Ovary (tissue), 9 donors: Measurements from ENCODE around the gene PKP3. TPM values are rescaled to one million over a fixed set of nuclear protein-coding genes. Genes with fewer than 3 reads are reported as not detected.

Experiments used
- DNase-seq, 5 donors: peaks; one replicate each; pipeline ENCODE4 v3.0.0-alpha.2; 2019 to 2020
- H3K27ac ChIP-seq, 2 donors: fragments of 200-600 bp; one replicate each; pipeline versions ENCODE4 v1.5.1 to v1.8.0; 2019 to 2022
- H3K27me3 ChIP-seq: fragments of 200-600 bp; one replicate; pipeline ENCODE4 v1.8.0; 2022
- H3K36me3 ChIP-seq: fragments of 200-600 bp; sonication (generic); one replicate; pipeline ENCODE4 v1.5.1; 2019
- H3K4me1 ChIP-seq: one replicate; pipeline ENCODE4 v1.8.1; 2013; ENCODE audit warnings: mild to moderate bottlenecking, moderate library complexity; ENCODE audit not compliant: insufficient read depth
- H3K4me3 ChIP-seq: fragments of 200-600 bp; sonication (generic); one replicate; pipeline ENCODE4 v1.5.1; 2017
- H3K9me3 ChIP-seq, 2 donors: fragments of 200-600 bp in 1 of 2; sonication (generic) in 1 of 2; one replicate each; pipeline versions ENCODE4 v1.5.1 to v1.8.1; 2013 to 2019; ENCODE audit warnings: mild to moderate bottlenecking in 1 of 2, moderate library complexity in 1 of 2
- CTCF ChIP-seq, 3 donors: fragments of 450-650 bp in 2 of 3; fragments of 200-600 bp in 1 of 3; IDR thresholded peaks; one replicate each; pipeline versions ENCODE4 v1.5.1 to v1.8.0; 2016 to 2022; ENCODE audit warnings: antibody characterized with exemption in 3 of 3, mild to moderate bottlenecking in 1 of 3
- EP300 ChIP-seq: sonication (generic); formaldehyde crosslinking; IDR thresholded peaks from one replicate; pipeline ENCODE4 v1.6.1; 2017; ENCODE audit warnings: antibody characterized with exemption
- POLR2A ChIP-seq: fragments of 450-650 bp; IDR thresholded peaks from one replicate; pipeline ENCODE4 v1.6.1; 2017; ENCODE audit warnings: antibody characterized with exemption, mild to moderate bottlenecking, moderate library complexity
- WGBS, 3 donors: extraction: QIAGEN DNeasy Blood & Tissue Kit in 1 of 3; methylation state at CpG; one replicate each; pipeline versions ENCODE4 v1.1.5 to v1.1.7; 2013 to 2017; 5-methylcytosine and 5-hydroxymethylcytosine counted together
- intact Hi-C, 4 donors: fragments of 100-400 bp; cut with DNase I; formaldehyde crosslinking; loops; one replicate each; pipeline versions ENCODE4 v1.11.0 to v1.15.1; 2022 to 2023
- polyA plus RNA-seq, 2 donors: library from polyadenylated mRNA; stranded (reverse); fragments of 200-250 nt in 1 of 2; fragments of 350-450 nt in 1 of 2; fragmentation: Illumina TruSeq in 1 of 2; extraction: RNeasy Lipid Tissue Mini Kit (QIAGEN cat#74804) in 1 of 2; gene quantifications; one replicate each; pipeline ENCODE4 v1.2.3, GENCODE V29; 2013 to 2014
- total RNA-seq, 7 donors: library from RNA; depleted of rRNA in 2 of 7; stranded (reverse); fragments of >200 nt in 2 of 7; fragmentation: NEBNext Ultra II Directional in 3 of 7; extraction: Animal tissue kit (Norgen Biotek cat#: 25700) in 3 of 7; gene quantifications; one replicate each; pipeline versions ENCODE4 v1.1.0 to v1.2.4, GENCODE V29; 2016 to 2023
- donor health status: DM: no; HTN: no; CAD: no; lungs with moderate emphysema.
- donor health status: DM: no; HTN: no; CAD: no.
- donor health status: Bipolar disorder and iron deficiency.
- donor health status: DM: yes; HTN: yes; CAD: no.
- donor health status: DM: no; HTN: no; CAD: no.
- donor health status: DM: yes; HTN: yes; CAD: no.

PKP3 gene
- total and polyA plus RNA-seq, 9 donors, result 0.21 to 56.8 (median 3.0) TPM; not detected in 1

- no peak for TF ChIP-seq POLR2A
- TF ChIP-seq EP300, result no peak
- no peak for TF ChIP-seq CTCF (IDR thresholded peaks at IDR 0.05)
- 82 to 85% (median 82%) methylated on average over 19 of the region's 19 CpGs for WGBS, 3 donors
- DNase-seq, result peak in 1 of 5 donors; percentile 31
- no peaks in the 10 kb centered on the region for H3K36me3 ChIP-seq
- no peaks in the 10 kb centered on the region for H3K27me3 ChIP-seq
- intact Hi-C loops, result no loop called here
- no peaks in the 10 kb centered on the region for H3K9me3 ChIP-seq
- no peak overlapping the region for H3K4me3 ChIP-seq
- peaks cover 5% of the 10 kb centered on the region for H3K4me1 ChIP-seq
- no peak overlapping the region for H3K27ac ChIP-seq
Measured at GRCh38 chr11:371716-372590, 22.1 kb upstream of the PKP3 start.

- peak in 1 of 5 donors; percentile 41 for DNase-seq
- Histone ChIP-seq H3K27me3 (no peaks in the 10 kb centered on the region), H3K4me3 (no peak overlapping the region), H3K27ac (no peak overlapping the region), H3K4me1 (peaks cover 5% of the 10 kb centered on the region), H3K9me3 (no peaks in the 10 kb centered on the region), H3K36me3 (no peaks in the 10 kb centered on the region)
- intact Hi-C loops, result no loop called here
- no peak for TF ChIP-seq EP300
- TF ChIP-seq POLR2A, result no peak
- no peak for TF ChIP-seq CTCF (IDR thresholded peaks at IDR 0.05)
- WGBS, 3 donors, result 82 to 85% (median 84%) methylated on average over 36 to 41 of the region's 41 CpGs
Measured at GRCh38 chr11:372809-373715, 20.9 kb upstream of the PKP3 start.

- H3K4me1 ChIP-seq, result no peaks in the 10 kb centered on the region
- H3K9me3 ChIP-seq, result no peaks in the 10 kb centered on the region
- 89 to 93% (median 90%) methylated on average over 23 of the region's 23 CpGs for WGBS, 3 donors
- H3K36me3 ChIP-seq, result no peaks in the 10 kb centered on the region
- no peaks in the 10 kb centered on the region for H3K27me3 ChIP-seq
- no peak overlapping the region for H3K4me3 ChIP-seq
- peak in 1 of 5 donors; percentile 44 for DNase-seq
- intact Hi-C loops, result no loop called here
- TF ChIP-seq POLR2A, result no peak
- TF ChIP-seq EP300, result no peak
- no peak for TF ChIP-seq CTCF (IDR thresholded peaks at IDR 0.05)
- no peak overlapping the region for H3K27ac ChIP-seq
Measured at GRCh38 chr11:373716-374551, 20.1 kb upstream of the PKP3 start.
